ENCODE results near the gene TRPT1.
A peak's percentile ranks its signal among the peaks of the same experiment; 100 is the strongest.

TRPT1 gene

GRCh38 chr11:64216879-64217278 lies 9.1 kb downstream of the TRPT1 start:
- H3K4me1 ChIP-seq (ENCODE audit: control insufficient read depth, insufficient read depth, low read length, poor library complexity, severe bottlenecking) = no peaks in the 10 kb centered on the region
- peaks cover 27% of the 10 kb centered on the region for H3K36me3 ChIP-seq (ENCODE audit: control insufficient read depth, insufficient read depth, low read length)
- no peak overlapping the region for H3K27ac ChIP-seq (ENCODE audit: low read depth, low read length, severe bottlenecking)
- no peak overlapping the region for H3K4me3 ChIP-seq (ENCODE audit: extremely low read depth, insufficient read depth, low read length, poor library complexity, severe bottlenecking)
- 89 to 95% methylated on average over 5 to 6 of the region's 6 CpGs for WGBS, 2 experiments (ENCODE audit: insufficient coverage in 2 of 2)
- no peaks in the 10 kb centered on the region for H3K9me3 ChIP-seq (ENCODE audit: control insufficient read depth, low read length)

DNA sequence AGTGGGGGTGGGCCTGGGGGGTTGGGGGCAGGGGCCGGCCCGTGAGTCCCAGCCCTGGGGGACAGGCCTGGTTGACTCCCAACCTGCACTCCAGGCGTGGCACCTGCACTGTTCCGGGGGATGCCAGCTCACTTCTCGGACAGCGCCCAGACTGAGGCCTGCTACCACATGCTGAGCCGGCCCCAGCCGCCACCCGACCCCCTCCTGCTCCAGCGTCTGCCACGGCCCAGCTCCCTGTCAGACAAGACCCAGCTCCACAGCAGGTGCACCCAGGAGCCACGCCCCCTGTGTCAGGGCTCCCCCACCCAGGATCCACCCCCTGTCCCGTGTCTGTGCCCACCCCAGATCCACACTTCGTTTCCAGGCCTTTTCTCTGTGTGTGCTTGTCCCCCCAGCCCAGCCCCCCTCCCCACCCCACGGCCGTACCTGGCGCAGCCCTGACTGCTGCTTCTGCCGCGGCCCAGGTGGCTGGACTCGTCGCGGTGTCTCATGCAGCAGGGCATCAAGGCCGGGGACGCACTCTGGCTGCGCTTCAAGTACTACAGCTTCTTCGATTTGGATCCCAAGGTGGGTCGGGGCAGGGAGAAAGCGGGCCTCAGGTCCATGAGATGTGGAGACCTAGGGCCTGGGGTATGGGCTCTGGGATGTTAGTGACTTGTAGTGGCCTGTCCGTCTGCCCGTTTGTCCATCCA lies 14.7 kb downstream of the TRPT1 start:
- no peaks in the 10 kb centered on the region for H3K9me3 ChIP-seq (ENCODE audit: control insufficient read depth, low read length)
- peaks cover 21% of the 10 kb centered on the region for H3K4me1 ChIP-seq (ENCODE audit: control insufficient read depth, insufficient read depth, low read length, poor library complexity, severe bottlenecking)
- H3K36me3 ChIP-seq (ENCODE audit: control insufficient read depth, insufficient read depth, low read length) = peaks cover 28% of the 10 kb centered on the region
- H3K4me3 ChIP-seq (ENCODE audit: extremely low read depth, insufficient read depth, low read length, poor library complexity, severe bottlenecking) = no peak overlapping the region
- 93 to 95% methylated on average over 12 to 20 of the region's 30 CpGs for WGBS, 2 experiments (ENCODE audit: insufficient coverage in 2 of 2)
- no peak overlapping the region for H3K27ac ChIP-seq (ENCODE audit: low read depth, low read length, severe bottlenecking)

- Histone ChIP-seq H3K9me3 (ENCODE audit: control insufficient read depth, low read length) (no peaks in the 10 kb centered on the region), H3K4me1 (ENCODE audit: control insufficient read depth, insufficient read depth, low read length, poor library complexity, severe bottlenecking) (peaks cover 26% of the 10 kb centered on the region), H3K4me3 (ENCODE audit: extremely low read depth, insufficient read depth, low read length, poor library complexity, severe bottlenecking) (no peak overlapping the region), H3K27ac (ENCODE audit: low read depth, low read length, severe bottlenecking) (no peak overlapping the region), H3K36me3 (ENCODE audit: control insufficient read depth, insufficient read depth, low read length) (peaks cover 37% of the 10 kb centered on the region)
- WGBS, 2 experiments (ENCODE audit: insufficient coverage in 2 of 2) = 96 to 98% methylated on average over 14 to 24 of the region's 24 CpGs
These were observed 15.5 kb downstream of the TRPT1 start for GRCh38 chr11:64210301-64211020.

- no peak overlapping the region for H3K27ac ChIP-seq (ENCODE audit: low read depth, low read length, severe bottlenecking)
- 92 to 100% methylated on average over 2 to 8 of the region's 8 CpGs for WGBS, 2 experiments (ENCODE audit: insufficient coverage in 2 of 2)
- H3K9me3 ChIP-seq (ENCODE audit: control insufficient read depth, low read length) = no peaks in the 10 kb centered on the region
- peaks cover 26% of the 10 kb centered on the region for H3K4me1 ChIP-seq (ENCODE audit: control insufficient read depth, insufficient read depth, low read length, poor library complexity, severe bottlenecking)
- H3K36me3 ChIP-seq (ENCODE audit: control insufficient read depth, insufficient read depth, low read length) = peaks cover 40% of the 10 kb centered on the region
- no peak overlapping the region for H3K4me3 ChIP-seq (ENCODE audit: extremely low read depth, insufficient read depth, low read length, poor library complexity, severe bottlenecking)
These were observed 16.5 kb downstream of the TRPT1 start for GRCh38 chr11:64209563-64209843.

- no peak overlapping the region for H3K4me3 ChIP-seq (ENCODE audit: extremely low read depth, insufficient read depth, low read length, poor library complexity, severe bottlenecking)
- 90 to 94% methylated on average over 16 to 18 of the region's 18 CpGs for WGBS, 2 experiments (ENCODE audit: insufficient coverage in 2 of 2)
- H3K27ac ChIP-seq (ENCODE audit: low read depth, low read length, severe bottlenecking) = peak overlapping the region; percentile 83
These were observed 17.0 kb downstream of the TRPT1 start for GRCh38 chr11:64208796-64209562.

DNA sequence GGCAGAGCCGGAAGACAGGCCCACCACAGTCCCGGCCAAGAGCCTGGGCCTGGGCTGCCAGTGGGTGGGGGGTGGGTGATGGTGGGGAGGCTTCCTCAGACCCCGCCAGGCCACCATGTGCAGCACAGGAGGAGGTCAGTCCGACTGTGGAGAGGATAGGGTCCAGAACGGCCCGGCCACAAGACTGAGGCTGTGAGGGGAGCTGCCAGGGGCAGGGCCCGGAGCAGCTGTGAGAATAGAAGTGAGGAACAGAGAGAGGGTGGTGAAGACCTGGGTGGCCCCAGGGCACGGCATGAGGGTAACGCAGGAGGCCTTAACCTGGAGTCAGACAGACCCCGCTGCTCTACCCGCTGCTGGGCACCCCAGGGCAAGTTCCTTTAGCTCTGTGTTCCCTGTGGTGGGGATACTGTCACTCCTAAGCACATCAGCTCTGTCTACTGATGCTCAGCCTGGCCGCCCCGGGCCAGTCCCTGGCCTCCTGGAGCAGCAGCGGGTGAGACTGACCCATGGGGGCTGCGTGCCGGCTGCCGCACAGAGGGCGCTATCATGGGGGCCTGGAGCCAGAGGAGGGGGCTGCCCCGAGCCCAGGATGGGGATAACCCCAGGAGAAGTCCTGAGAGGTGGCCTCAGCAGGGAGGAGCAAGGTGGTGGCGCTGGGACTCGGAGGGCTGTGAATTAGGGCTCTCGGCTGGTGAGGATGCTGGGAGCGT lies 17.7 kb downstream of the TRPT1 start:
- Histone ChIP-seq H3K27ac (ENCODE audit: low read depth, low read length, severe bottlenecking) (peak overlapping the region; percentile 83), H3K4me1 (ENCODE audit: control insufficient read depth, insufficient read depth, low read length, poor library complexity, severe bottlenecking) (peaks cover 27% of the 10 kb centered on the region), H3K9me3 (ENCODE audit: control insufficient read depth, low read length) (no peaks in the 10 kb centered on the region), H3K4me3 (ENCODE audit: extremely low read depth, insufficient read depth, low read length, poor library complexity, severe bottlenecking) (no peak overlapping the region), H3K36me3 (ENCODE audit: control insufficient read depth, insufficient read depth, low read length) (peaks cover 51% of the 10 kb centered on the region)
- 94 to 96% methylated on average over 20 of the region's 23 CpGs for WGBS, 2 experiments (ENCODE audit: insufficient coverage in 2 of 2)

More at GRCh38 chr11:64208796-64209562, 17.0 kb downstream of the TRPT1 start:
- H3K36me3 ChIP-seq (ENCODE audit: control insufficient read depth, insufficient read depth, low read length) = peaks cover 44% of the 10 kb centered on the region
- peaks cover 26% of the 10 kb centered on the region for H3K4me1 ChIP-seq (ENCODE audit: control insufficient read depth, insufficient read depth, low read length, poor library complexity, severe bottlenecking)
- no peaks in the 10 kb centered on the region for H3K9me3 ChIP-seq (ENCODE audit: control insufficient read depth, low read length)

GRCh38 chr11:64207256-64208085 lies 18.5 kb downstream of the TRPT1 start:
- peak overlapping the region; percentile 83 for H3K27ac ChIP-seq (ENCODE audit: low read depth, low read length, severe bottlenecking)
- H3K36me3 ChIP-seq (ENCODE audit: control insufficient read depth, insufficient read depth, low read length) = peaks cover 56% of the 10 kb centered on the region
- no peaks in the 10 kb centered on the region for H3K9me3 ChIP-seq (ENCODE audit: control insufficient read depth, low read length)
- H3K4me1 ChIP-seq (ENCODE audit: control insufficient read depth, insufficient read depth, low read length, poor library complexity, severe bottlenecking) = peaks cover 29% of the 10 kb centered on the region
- no peak overlapping the region for H3K4me3 ChIP-seq (ENCODE audit: extremely low read depth, insufficient read depth, low read length, poor library complexity, severe bottlenecking)
- 80 to 92% methylated on average over 24 to 28 of the region's 30 CpGs for WGBS, 2 experiments (ENCODE audit: insufficient coverage in 2 of 2)

DNA sequence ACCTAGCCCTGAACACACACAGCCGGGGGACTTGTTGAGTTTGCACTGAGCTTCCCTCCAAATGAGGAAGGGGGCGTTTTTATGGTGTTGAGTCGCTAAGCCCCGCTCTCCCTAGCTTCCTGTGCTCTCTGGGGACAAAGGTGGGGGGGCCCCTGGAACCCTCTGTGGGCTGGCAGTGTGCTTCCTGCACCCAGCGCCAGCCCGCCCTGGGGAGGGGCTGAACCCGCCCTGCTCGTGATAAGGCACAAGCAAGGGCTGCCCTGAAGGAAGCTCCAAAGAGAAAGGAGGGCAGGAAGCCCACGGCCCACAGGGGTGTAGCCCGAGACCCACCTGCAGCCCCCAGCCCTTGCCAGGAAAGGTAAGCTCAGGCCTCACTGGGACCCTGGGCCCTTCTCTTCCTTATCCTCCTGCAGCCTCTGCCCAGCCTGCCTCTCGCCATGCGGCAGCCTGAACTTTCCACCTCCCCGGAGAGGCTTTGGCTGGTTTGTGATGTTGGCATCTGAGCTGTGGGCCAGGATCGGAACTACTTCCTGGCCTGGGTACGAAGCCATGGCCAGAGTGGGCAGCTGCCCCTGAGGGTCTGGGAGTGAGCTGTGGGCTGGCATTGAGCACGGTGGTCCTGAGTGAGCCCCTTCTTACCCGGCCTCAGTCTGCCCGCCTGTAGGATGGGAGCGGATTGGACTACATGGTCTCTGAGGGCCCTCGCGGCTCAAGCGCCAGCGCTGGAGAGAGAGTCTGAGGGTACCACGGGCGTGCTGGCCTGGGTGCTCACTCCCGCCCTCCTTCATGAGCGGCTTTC lies 19.3 kb downstream of the TRPT1 start, which contains the start of gene FERMT3:
FERMT3 (plus strand) TSS at position 265 of the 799 bp plus-strand sequence. CDS start 644 bp downstream, outside the sequence.
- Histone ChIP-seq H3K27ac (ENCODE audit: low read depth, low read length, severe bottlenecking) (peak within 1 kb of the TSS; percentile 83), H3K36me3 (ENCODE audit: control insufficient read depth, insufficient read depth, low read length) (peaks cover 56% of the 10 kb centered on the region), H3K4me3 (ENCODE audit: extremely low read depth, insufficient read depth, low read length, poor library complexity, severe bottlenecking) (no peak within 1 kb of the TSS), H3K9me3 (ENCODE audit: control insufficient read depth, low read length) (no peaks in the 10 kb centered on the region), H3K4me1 (ENCODE audit: control insufficient read depth, insufficient read depth, low read length, poor library complexity, severe bottlenecking) (peaks cover 29% of the 10 kb centered on the region)
- 92 to 94% methylated on average over 25 to 26 of the region's 27 CpGs for WGBS, 2 experiments (ENCODE audit: insufficient coverage in 2 of 2)

DNA sequence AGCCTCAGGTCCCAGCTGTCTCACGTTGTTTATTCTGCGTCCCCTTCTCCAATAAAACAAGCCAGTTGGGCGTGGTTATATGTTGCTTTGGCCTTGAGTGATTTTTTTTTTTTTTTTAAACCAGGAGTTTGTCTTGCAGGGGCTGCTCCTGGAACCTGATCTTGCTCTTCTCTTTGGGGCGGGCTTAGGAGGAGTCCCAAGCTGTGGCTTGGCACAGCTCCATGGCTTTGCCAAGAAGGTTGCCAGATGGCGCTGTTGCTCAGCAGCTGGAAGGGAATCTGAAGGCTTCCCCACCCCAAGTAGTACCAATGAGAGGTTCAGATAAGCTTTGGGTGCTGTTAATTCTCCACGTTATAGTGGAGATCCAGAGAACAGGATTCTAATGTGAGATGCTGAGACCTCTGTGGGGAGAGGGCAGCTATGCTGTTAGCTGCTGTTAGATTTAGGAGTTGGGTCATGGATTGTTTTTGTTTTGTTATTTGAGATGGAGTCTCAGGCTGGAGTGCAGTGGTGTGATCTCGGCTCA lies 21.5 kb downstream of the TRPT1 start:
- WGBS, 2 experiments (ENCODE audit: insufficient coverage in 2 of 2) = 76 to 91% methylated on average over 3 to 4 of the region's 7 CpGs
- peaks cover 77% of the 10 kb centered on the region for H3K36me3 ChIP-seq (ENCODE audit: control insufficient read depth, insufficient read depth, low read length)
- peaks cover 29% of the 10 kb centered on the region for H3K4me1 ChIP-seq (ENCODE audit: control insufficient read depth, insufficient read depth, low read length, poor library complexity, severe bottlenecking)
- no peak overlapping the region for H3K27ac ChIP-seq (ENCODE audit: low read depth, low read length, severe bottlenecking)
- no peak overlapping the region for H3K4me3 ChIP-seq (ENCODE audit: extremely low read depth, insufficient read depth, low read length, poor library complexity, severe bottlenecking)
- no peaks in the 10 kb centered on the region for H3K9me3 ChIP-seq (ENCODE audit: control insufficient read depth, low read length)

Measured in mesodermal cell (in vitro differentiated cells).